ENCODE data around the gene AFDN.
"Not testable (repeated sequence)": the region's sequence is repeated elsewhere in the genome, so short reads cannot be mapped to it uniquely, and the experiment has no call there.

The AFDN gene

DNA sequence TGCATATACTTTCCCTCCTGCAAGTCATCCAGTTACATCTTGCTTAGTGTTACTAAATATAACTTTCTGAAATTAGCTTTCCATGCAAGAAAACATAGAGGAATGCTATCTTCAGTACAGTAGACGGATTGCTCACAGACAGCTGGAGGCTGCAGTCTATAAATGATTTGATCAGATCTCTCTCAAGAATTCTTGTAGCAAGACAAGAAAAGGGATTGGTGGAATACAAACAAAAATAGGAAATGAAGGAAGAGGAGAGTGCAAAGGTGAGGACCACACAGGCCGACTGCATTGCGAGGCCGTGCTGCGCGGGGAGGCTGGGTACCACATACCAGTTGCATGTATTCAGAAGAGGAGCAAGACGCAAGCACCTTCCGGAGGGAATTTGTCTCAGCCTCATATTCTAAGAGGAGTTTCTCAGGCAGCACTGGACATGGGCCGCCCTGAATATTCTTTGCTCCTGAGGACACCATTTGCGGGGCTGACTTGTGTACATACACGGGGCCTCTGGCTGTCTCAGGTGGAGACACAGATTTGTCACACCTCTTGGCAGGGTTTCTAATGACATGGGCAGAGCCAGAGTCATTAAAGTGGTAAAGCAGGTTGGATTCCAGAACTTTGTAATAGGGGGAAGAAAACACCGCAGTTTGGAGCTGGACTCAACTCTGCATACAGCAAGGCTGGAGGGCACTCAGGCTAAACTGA is 148.1 kb downstream of the AFDN start:
- H3K4me3 ChIP-seq (replicated peaks; ENCODE audit: low read depth, low read length): no peak overlapping the region
- DNase-seq (ENCODE audit: low read depth): no peak
- TF ChIP-seq CTCF (IDR thresholded peaks at IDR 0.05; ENCODE audit: low read length, missing control alignments): no peak

- no peak overlapping the region for H3K4me3 ChIP-seq (replicated peaks; ENCODE audit: low read depth, low read length)
- DNase-seq (ENCODE audit: low read depth): no peak
- no peak for TF ChIP-seq CTCF (IDR thresholded peaks at IDR 0.05; ENCODE audit: low read length, missing control alignments)
Measured at GRCh38 chr6:167975458-167975857, 148.7 kb downstream of the AFDN start.

GRCh38 chr6:167976116-167976657 is 149.5 kb downstream of the AFDN start:
- not testable (repeated sequence) for H3K4me3 ChIP-seq (replicated peaks; ENCODE audit: low read depth, low read length); DNase-seq (ENCODE audit: low read depth)

DNA sequence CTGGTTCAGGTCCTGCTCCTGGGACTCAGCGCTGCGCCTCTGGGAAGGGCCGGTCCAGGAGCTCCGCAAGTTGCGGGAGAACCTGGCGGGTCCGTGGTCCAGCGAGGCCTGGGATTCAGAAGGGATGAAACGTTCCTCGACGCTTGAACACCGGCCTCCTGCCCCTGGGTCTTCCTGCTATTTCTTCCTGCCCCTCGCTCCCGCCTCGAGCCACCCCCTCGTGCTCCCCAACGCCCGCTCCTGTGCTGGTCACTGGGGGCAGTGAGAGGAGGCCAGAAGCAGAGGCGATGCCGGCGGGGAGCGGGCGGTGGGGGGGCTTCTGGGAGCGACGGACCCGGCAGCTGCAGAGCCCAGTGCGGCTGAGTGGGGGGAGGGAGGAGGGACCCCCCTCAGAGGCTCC is 150.0 kb downstream of the AFDN start:
- no peak for DNase-seq (ENCODE audit: low read depth)
- H3K4me3 ChIP-seq (replicated peaks; ENCODE audit: low read depth, low read length): no peak overlapping the region
- TF ChIP-seq CTCF (IDR thresholded peaks at IDR 0.05; ENCODE audit: low read length, missing control alignments): no peak

GRCh38 chr6:167977717-167978467 is 151.2 kb downstream of the AFDN start:
- no peak for DNase-seq (ENCODE audit: low read depth)
- no peak for TF ChIP-seq CTCF (IDR thresholded peaks at IDR 0.05; ENCODE audit: low read length, missing control alignments)
- no peak overlapping the region for H3K4me3 ChIP-seq (replicated peaks; ENCODE audit: low read depth, low read length)

GRCh38 chr6:167978607-167979006 is 151.9 kb downstream of the AFDN start:
- no peak overlapping the region for H3K4me3 ChIP-seq (replicated peaks; ENCODE audit: low read depth, low read length)
- TF ChIP-seq CTCF (IDR thresholded peaks at IDR 0.05; ENCODE audit: low read length, missing control alignments): no peak
- no peak for DNase-seq (ENCODE audit: low read depth)

DNA sequence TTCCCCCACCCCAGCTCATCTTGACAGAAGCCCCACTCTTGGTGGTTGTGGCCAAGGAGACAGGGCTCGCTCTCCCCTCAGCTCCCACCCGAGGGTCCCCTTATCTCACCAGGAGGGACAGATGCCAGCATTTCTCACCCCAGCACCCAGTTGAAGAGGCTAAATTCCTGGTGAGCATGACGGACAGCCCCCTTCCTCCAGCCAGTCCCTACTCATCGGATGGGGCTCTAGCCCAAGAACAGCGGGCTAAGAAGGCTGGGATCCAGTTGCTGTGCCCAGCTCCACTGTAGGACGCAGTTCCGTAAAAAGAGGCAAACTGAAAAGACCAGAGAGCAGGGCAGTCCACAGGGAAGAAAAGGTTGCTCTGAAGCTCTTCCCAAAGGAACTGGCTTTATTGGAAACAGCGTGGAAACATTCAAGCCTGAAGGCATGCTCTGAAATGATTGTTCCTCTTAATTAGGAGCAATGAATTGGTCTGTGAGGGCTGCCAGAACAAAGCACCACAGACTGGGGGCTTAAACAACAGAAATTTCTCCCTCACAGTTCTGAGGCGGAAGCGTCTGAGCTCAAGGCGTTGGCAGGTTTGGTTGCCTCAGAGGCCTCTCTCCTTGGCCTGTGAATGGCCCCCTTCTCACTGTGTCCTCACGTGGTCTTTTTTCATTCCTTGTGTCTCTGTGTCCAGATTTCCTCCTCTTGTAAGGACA is 152.9 kb downstream of the AFDN start:
- TF ChIP-seq CTCF (IDR thresholded peaks at IDR 0.05; ENCODE audit: low read length, missing control alignments): no peak
- no peak overlapping the region for H3K4me3 ChIP-seq (replicated peaks; ENCODE audit: low read depth, low read length)
- DNase-seq (ENCODE audit: low read depth): no peak

Data from fibroblast of pulmonary artery (primary cell).